ENCODE results near the gene RNF207. TPM values are rescaled to one million over a fixed set of nuclear protein-coding genes. Genes with fewer than 3 reads are reported as not detected.

Gene RNF207
- total and polyA plus RNA-seq, 2 of the 8 experiments (the other 6 are each of a cell fraction or from before 2014, with no cell fraction given) = 3.9 to 5.4 TPM

GRCh38 chr1:6167391-6168303 is 38.3 kb upstream of the RNF207 start:
- H3K9ac ChIP-seq (replicated peaks in 1 of 4; ENCODE audit: extremely low read depth in 1 of 4, low read depth in 3 of 4, low read length in 3 of 4) = no peak overlapping the region
- no peak overlapping the region for H2BK120ac ChIP-seq (replicated peaks; ENCODE audit: low read depth, low read length)
- H3K27ac ChIP-seq (ENCODE audit: low read depth, low read length) = no peak overlapping the region
- no peak overlapping the region for H2AFZ ChIP-seq (ENCODE audit: low read length)
- 0 out of 2 replicates have a peak overlapping the region, but pooled peaks have one; percentile 2 for H2BK12ac ChIP-seq (ENCODE audit: low read depth, low read length)
- no peak overlapping the region for H4K91ac ChIP-seq (replicated peaks; ENCODE audit: insufficient read length, low read length)
- H3K14ac ChIP-seq (ENCODE audit: insufficient read length) = no peak overlapping the region
- DNase-seq (ENCODE audit: low read depth in 1 of 2, low spot score in 2 of 2) = no peak
- WGBS, 2 experiments (ENCODE audit: extremely low coverage in 1 of 2, insufficient coverage in 1 of 2, insufficient read length in 1 of 2, insufficient replicate concordance in 2 of 2, low coverage in 1 of 2, low lambda C conversion rate in 2 of 2, missing lambda C conversion rate in 1 of 2) = 93% methylated on average over 28 of the region's 34 CpGs; no CpG with 5 or more reads in 1 of the 2 experiments
- peaks cover 3% of the 10 kb centered on the region in 2 experiments for H4K20me1 ChIP-seq (replicated peaks in 1 of 2; ENCODE audit: control insufficient read depth in 1 of 2, insufficient read depth in 2 of 2, low read length in 2 of 2)
- no peaks in the 10 kb centered on the region for H3K79me1 ChIP-seq (ENCODE audit: low read depth, low read length)
- H3K4me3 ChIP-seq (ENCODE audit: extremely low read depth in 1 of 4, insufficient read depth in 2 of 4, low read depth in 3 of 4, low read length in 4 of 4) = no peak overlapping the region
- no peak overlapping the region for H3K4me2 ChIP-seq (ENCODE audit: insufficient read depth in 1 of 2, low read depth in 2 of 2, low read length in 2 of 2)
- H3K36me3 ChIP-seq (ENCODE audit: control insufficient read depth in 2 of 4, insufficient read depth in 4 of 4, low read length in 3 of 4) = no peaks in the 10 kb centered on the region
- no peaks in the 10 kb centered on the region for H3K23me2 ChIP-seq (ENCODE audit: low read depth, low read length)
- H3K4ac ChIP-seq (replicated peaks; ENCODE audit: insufficient read length, low read depth, low read length) = no peak overlapping the region
- no peak overlapping the region; the same call in 1 of the 2 replicates for H4K8ac ChIP-seq (ENCODE audit: extremely low read depth, insufficient read depth, low read length)
- no peak overlapping the region for H3K56ac ChIP-seq (replicated peaks; ENCODE audit: insufficient read length, low read depth, low read length)
- no peak overlapping the region for H3K23ac ChIP-seq (ENCODE audit: insufficient read length)
- H3K4me1 ChIP-seq (replicated peaks in 1 of 4; ENCODE audit: control insufficient read depth in 3 of 4, insufficient read depth in 4 of 4, low read length in 3 of 4) = no peaks in the 10 kb centered on the region; a peak in 1 of 7 replicates
- H2BK20ac ChIP-seq (ENCODE audit: low read length) = no peak overlapping the region
- CTCF ChIA-PET (ENCODE audit: partially characterized antibody) = interaction anchor here (0.6 to 1.9 kb wide), 12 partner anchors 10 to 133 kb away, joined by 3 to 7 read pairs (median 4); no protein-coding TSS in a partner anchor
- no peak overlapping the region for H3K18ac ChIP-seq (ENCODE audit: extremely low read depth, low read length)
- no peak overlapping the region for H2BK5ac ChIP-seq (ENCODE audit: low read depth, low read length)
- FAIRE-seq = no peak
- H2BK15ac ChIP-seq (ENCODE audit: low read length) = 0 out of 2 replicates have a peak overlapping the region, but pooled peaks have one; percentile 75
- POLR2A ChIA-PET (ENCODE audit: partially characterized antibody) = interaction anchor here (0.9 to 2.3 kb wide), 3 partner anchors 16 to 52 kb away, joined by 3 to 9 read pairs (median 4); no protein-coding TSS in a partner anchor
- H4K5ac ChIP-seq (ENCODE audit: insufficient read length, low read depth, low read length) = no peak overlapping the region
- no peaks in the 10 kb centered on the region; a peak in 1 of 7 replicates for H3K27me3 ChIP-seq (replicated peaks in 1 of 4; ENCODE audit: control insufficient read depth in 3 of 4, extremely low read depth in 1 of 4, insufficient read depth in 3 of 4, low read length in 3 of 4)
- no peaks in the 10 kb centered on the region for H3K79me2 ChIP-seq (ENCODE audit: control insufficient read depth in 1 of 2, insufficient read depth in 2 of 2, low read length in 2 of 2)
- no peaks in the 10 kb centered on the region for H3K9me3 ChIP-seq (ENCODE audit: insufficient read depth in 2 of 2, low read depth in 1 of 2, low read length in 1 of 2)
- no peak overlapping the region for H2AK5ac ChIP-seq (ENCODE audit: low read depth, low read length)
- TF ChIP-seq PHF8 (conservative IDR thresholded peaks at IDR 0.05; ENCODE audit: low read depth, low read length) = no peak
- no peak for TF ChIP-seq BCL11A (IDR thresholded peaks at IDR 0.05; ENCODE audit: low read depth in 2 of 2, low read length in 2 of 2)
- no peak for TF ChIP-seq BACH1 (IDR thresholded peaks at IDR 0.05; ENCODE audit: low read length)
- no peak for TF ChIP-seq FOSL1 (IDR thresholded peaks at IDR 0.05; ENCODE audit: insufficient read depth, low read depth, low read length)
- no peak for TF ChIP-seq TCF12 (IDR thresholded peaks at IDR 0.05; ENCODE audit: low read depth, low read length)
- TF ChIP-seq SP1 (IDR thresholded peaks at IDR 0.05; ENCODE audit: low read depth, low read length) = no peak
- TF ChIP-seq CBX8 (IDR thresholded peaks at IDR 0.05; ENCODE audit: borderline replicate concordance, low read depth, low read length) = no peak
- TF ChIP-seq NANOG (IDR thresholded peaks at IDR 0.05; ENCODE audit: insufficient read depth, low read depth, low read length, poor library complexity, severe bottlenecking) = no peak
- TF ChIP-seq TAF7 (optimal IDR thresholded peaks at IDR 0.05; ENCODE audit: borderline replicate concordance, low read depth, low read length) = no peak
- no peak for TF ChIP-seq KDM1A (IDR thresholded peaks at IDR 0.05; ENCODE audit: borderline replicate concordance, low read length)
- no peak for TF ChIP-seq EP300 (IDR thresholded peaks at IDR 0.05; ENCODE audit: borderline replicate concordance in 1 of 2, low read depth in 2 of 2, low read length in 2 of 2)
